ENCODE data around the gene GPD2.

- TF ChIP-seq POLR2A (IDR thresholded peaks at IDR 0.05) = no peak
- TF ChIP-seq CTCF (IDR thresholded peaks at IDR 0.05) = no peak
Measured at GRCh38 chr2:156586621-156587020, 150.4 kb downstream of the GPD2 start.

Measured in heart left ventricle (tissue), 13 donors.